GM18951 (cell line): Measurements from ENCODE around the gene WASF2.
"Not testable (repeated sequence)": the region's sequence is repeated elsewhere in the genome, so short reads cannot be mapped to it uniquely, and the experiment has no call there.

Source experiments
- POLR2A ChIP-seq: IDR thresholded peaks from 4 replicates; pipeline ENCODE4 v1.6.1; 2011; ENCODE audit warnings: mild to moderate bottlenecking; ENCODE audit not compliant: insufficient read length, insufficient read depth; ENCODE audit errors: extremely low read depth
- in situ Hi-C: fragments of 300-500 bp; cut with MboI; formaldehyde crosslinking; loops from one replicate; pipeline ENCODE4 v1.12.0; 2022; ENCODE audit warnings: low sequenced_read_pairs, mixed read lengths, inconsistent platforms; ENCODE audit not compliant: unreplicated experiment

The WASF2 gene

DNA sequence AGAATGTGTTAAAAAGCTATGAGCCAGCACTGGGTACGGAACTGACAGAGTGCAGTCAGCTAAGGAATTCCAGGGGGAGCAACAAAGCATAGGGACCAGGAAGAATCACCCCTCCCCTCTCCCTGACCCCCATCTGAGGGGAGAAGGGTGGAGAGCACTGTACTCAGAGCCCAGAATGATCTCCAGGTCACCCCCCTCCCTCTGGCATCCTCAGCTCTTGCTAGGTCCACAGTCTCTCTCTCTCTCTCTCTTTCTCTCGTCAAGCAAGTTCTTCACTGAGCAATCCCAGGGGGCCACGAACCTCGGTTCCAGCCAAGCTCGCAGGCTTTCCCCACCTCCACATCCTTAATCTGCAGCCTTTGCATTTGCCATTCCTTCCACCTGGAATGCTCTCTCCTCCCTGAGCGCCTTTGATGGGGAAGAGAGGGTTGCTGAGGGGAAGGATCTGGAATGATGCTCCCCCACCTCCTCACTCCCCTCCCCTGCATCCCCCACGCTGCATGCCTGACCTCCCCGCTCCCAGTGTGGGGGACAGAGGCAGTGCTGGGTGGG is 6.7 kb upstream of the WASF2 start:
- in situ Hi-C loops: no loop called here

DNA sequence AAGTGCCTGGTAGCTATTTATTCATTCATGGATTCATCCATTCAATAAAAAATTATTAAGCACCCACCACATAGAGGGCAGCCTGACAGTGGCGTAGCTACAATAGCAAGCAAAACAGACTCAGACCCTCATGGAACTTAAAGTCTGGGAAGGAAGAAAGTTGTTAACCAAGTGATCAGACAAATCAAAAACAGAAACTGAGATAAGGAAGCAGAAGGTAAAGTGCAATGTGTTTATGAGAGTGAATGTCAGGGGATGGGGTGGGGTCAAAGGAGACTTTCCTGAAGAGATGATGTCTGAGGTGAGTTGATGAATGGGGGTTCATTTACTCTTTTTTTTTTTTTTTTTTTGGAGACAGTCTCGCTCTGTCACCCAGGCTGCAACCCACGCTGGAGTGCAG is 2.8 kb upstream of the WASF2 start:
- in situ Hi-C loops: no loop called here
- no peak for TF ChIP-seq POLR2A

More for the DNA sequence above, 6.7 kb upstream of the WASF2 start:
- no peak for TF ChIP-seq POLR2A

DNA sequence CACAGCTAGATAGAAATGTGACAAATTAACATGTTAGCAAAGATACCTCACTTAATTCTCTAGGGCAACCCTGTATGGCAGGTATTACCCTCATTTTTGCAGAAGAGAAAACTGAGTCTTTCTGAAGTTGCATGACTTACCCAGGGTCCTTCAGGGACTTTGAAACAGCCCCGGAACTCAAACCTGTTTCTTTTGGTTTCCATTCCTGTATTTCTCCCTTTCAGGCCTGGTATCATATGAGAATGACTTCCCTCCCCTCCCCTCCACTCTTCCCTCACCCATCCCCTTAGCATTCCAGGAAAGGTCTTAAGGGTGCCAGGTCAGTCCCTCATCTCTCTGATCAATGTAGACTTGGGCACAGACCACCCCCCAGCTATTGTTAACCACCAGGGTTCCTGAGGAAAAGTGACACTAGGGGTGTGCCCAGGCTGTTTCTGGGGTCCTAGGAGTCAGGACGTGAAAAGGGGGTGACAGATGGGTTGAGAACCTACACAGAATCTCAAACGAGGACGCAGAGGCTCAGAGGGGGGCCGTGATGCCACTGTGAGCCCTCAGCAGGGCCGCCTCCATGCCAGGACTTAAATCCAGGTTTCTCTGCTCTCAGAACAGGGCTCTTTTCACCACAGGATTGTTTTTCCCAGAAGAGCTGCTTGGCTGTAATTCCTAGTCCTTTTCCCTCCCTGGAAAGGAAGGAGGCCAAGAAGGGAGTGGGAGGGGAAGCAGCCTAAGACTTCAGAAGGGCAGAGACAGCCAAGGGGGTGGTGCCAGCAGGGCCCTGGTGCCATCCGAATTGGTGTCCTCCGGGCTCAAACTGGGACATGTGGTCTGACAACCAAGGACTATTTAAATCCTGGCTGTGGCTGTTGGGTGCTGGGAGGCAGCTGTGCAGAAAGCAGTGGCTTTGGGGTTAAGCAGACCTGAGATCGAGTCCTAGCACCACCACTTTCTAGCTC is 2.1 kb upstream of the WASF2 start:
- in situ Hi-C loops: no loop called here
- TF ChIP-seq POLR2A: no peak

- in situ Hi-C loops: no loop called here
- no peak for TF ChIP-seq POLR2A
Measured at GRCh38 chr1:27489501-27489972, 430 bp downstream of the WASF2 start.

DNA sequence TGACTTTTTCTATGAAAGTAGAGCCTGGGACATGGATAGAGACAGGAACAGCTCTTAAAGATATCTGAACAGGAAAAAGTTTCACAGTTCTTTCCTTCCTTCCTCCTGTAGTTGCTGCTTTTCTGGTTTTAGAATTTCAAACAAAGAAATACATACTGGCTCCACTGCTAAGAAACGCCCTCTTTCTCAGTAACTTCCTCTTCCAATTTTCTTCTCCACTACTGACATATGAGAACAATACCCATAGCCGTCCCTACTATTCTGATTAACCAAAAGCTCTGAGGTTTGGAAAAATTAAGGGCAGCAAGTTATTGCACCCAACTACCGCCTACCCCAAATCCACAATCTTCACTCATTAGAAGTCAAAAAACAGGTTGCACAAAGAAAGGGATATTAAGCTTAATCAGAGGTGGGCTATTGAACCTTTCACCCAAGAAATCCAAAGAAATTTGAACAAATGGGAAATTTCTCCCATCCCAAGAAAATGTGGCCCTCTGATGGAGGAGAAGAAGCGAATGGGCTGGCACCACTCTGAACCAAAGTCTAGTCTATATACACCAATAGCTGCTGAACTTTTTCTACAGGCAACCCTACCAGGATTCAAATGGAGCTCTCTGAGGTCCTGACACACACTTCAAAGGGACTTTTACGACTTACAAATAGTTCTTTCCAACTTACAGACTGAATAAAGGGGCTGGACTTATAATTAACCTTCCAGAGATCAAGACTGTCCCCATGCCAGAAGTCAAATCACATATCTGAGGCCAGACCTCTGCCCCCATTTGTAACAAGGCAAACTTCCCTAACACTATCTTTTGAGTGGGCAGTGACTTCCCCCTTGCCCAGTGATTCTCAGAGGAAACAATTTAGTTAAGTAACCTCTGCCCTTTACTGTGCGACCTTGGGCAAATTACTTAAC is 1.7 kb downstream of the WASF2 start:
- no peak for TF ChIP-seq POLR2A
- in situ Hi-C loops: no loop called here

DNA sequence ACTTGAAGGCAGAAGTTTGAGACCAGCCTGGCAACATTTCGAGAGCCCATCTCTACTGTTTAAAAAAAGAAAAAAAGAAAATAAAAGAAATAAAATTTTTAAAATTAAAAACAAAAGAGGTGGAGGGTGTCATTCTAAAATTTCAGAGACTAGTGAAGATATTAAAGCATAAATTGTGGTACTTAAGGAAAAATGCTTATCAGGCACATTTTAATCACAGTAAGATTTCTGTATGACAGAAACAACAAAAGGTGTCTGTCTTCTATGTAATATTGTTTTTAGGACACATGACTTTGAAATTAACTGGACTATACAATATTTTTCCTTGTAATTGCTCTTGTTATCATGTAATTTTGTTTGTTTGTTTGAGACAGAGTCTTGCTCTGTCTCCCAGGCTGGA is 4.6 kb downstream of the WASF2 start:
- TF ChIP-seq POLR2A: no peak
- in situ Hi-C loops: no loop called here

GRCh38 chr1:27483659-27484058 is 6.3 kb downstream of the WASF2 start:
- no peak for TF ChIP-seq POLR2A
- in situ Hi-C loops: no loop called here

DNA sequence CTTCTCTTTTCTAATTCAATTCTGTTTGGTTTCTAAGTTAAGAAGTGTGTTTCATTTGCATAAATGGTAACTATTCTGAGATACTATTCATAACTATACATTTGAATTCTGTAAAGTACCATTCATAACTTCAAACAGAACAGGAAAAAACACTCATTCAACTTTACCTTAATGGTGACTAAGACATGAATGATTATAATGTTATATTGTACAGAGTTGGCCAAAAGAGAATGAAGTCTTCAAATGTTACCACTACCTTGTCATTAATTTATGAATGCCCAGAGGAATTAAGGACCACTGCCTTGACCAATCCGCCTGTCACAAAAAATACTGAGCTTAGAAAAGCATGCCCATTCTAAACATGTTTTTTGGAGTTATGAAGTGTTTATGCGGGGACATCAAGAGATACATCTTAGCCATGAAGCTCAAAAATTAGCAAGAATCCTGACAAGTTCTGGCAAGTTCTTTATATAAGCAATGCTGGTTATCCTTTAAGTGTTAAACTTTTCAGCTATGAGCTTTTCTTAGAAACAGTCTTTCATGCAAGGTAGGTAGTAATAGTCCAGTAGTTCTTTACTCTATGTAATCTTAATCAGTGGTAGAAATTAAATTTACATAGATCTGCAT is 7.9 kb downstream of the WASF2 start:
- no peak for TF ChIP-seq POLR2A
- in situ Hi-C loops: no loop called here

DNA sequence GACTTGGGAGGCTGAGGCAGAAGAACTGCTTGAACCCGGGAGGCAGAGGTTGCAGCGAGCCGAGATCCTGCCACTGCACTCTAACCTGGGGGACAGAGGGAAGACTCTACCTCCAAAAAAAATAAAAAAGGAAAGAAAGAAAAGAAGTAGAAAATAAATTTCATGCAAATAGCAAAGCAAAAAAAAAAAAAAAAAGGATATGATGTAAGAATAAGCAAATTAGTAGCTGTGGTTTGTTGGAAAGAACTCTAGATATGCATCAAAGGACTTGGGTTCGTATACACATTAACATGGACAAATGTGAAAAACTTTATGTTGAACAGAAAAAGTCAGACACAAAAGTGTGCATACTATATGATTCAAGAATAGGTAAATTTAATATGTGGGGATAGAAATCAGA is 11.9 kb downstream of the WASF2 start:
- TF ChIP-seq POLR2A: no peak
- in situ Hi-C loops: no loop called here

DNA sequence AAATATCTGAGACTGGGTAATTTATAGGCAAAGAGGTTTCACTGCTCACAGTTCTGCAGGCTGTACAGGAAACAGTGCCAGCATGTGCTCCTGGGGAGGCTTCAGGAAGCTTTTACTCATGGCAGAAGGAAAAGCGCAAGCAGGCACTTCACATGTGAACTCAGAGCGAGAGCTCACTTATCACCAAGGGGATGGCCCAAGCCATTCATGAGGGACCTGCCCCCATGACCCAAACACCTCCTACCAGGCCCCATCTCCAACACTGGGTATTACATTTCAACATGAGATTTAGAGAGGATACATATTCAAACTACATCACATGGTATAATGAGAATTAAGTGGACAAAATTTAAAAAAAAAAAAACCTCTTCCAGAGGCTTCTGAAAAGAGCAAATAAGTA is 13.7 kb downstream of the WASF2 start:
- no peak for TF ChIP-seq POLR2A
- in situ Hi-C loops: no loop called here

DNA sequence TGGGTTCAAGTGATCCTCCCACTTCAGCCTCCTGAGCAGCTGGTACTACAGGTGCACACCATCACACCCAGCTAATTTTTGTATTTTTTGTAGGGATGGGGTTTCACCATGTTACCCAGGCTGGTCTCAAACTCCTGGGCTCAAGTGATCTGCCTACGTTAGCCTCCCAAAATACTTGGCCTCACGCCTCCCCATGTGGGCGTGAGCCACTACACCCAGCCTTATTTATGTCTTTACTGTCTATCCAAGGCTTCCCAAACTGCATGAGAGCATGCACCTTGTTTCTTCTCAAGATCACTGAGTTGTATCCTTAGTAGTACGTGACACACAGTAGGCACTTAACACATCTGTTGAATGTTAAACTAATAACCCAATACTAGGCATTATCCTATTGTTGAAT is 14.2 kb downstream of the WASF2 start:
- in situ Hi-C loops: no loop called here

DNA sequence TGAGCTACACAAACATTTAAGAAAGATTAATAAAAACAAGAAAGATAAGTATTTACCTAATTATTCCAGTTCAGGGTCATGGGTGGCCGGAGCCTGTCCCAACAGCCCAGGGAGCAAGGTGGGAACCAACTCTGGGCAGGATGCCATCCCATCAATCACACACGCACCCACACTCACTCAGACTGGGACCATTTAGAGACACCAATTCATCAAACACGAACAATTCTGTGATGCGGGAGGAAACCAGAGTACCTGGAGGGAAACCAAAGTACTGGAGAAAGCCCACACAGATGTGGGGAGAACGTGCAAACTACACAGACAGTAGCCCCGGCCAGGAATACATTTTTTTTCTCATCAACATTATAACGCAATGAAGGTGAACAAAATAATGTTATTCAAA is 16.2 kb downstream of the WASF2 start:
- no peak for TF ChIP-seq POLR2A
- in situ Hi-C loops: no loop called here

More for the DNA sequence above, 14.2 kb downstream of the WASF2 start:
- no peak for TF ChIP-seq POLR2A

DNA sequence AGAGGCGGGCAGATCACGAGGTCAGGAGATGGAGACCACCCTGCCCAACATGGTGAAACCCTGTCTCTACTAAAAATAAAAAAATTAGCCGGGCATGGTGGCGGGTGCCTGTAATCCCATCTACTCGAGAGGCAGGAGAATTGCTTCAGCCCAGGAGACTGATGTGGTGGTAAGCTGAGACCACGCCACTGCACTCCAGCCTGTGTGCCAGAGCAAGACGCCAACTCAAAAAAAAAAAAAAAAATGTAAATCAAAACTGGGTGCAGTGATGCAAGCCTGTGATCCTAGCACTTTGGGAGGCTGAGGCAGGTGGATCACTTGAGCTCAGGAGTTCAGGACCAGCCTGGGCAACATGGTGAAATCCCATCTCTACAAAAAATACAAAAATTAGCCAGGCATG is 17.9 kb downstream of the WASF2 start:
- in situ Hi-C loops: not testable (repeated sequence)

GRCh38 chr1:27471477-27471876 is 18.5 kb downstream of the WASF2 start:
- in situ Hi-C loops: no loop called here
- TF ChIP-seq POLR2A: no peak
